ENCODE results near the gene VWF.
A peak's percentile ranks its signal among the peaks of the same experiment; 100 is the strongest.

VWF gene

GRCh38 chr12:6088921-6089747 is 35.3 kb downstream of the VWF start:
- Histone ChIP-seq H3K4me3 (ENCODE audit: low read length in 2 of 2) (no peak overlapping the region), H3K9me3 (ENCODE audit: control insufficient read depth in 2 of 2, low read length in 2 of 2) (no peaks in the 10 kb centered on the region), H3K4me1 (ENCODE audit: control insufficient read depth, insufficient read depth, low read length) (peaks cover 46% of the 10 kb centered on the region), H3K36me3 (ENCODE audit: control insufficient read depth in 2 of 2, insufficient read depth in 2 of 2, low read length in 2 of 2) (no peaks in the 10 kb centered on the region), H3K27ac (ENCODE audit: low read length) (no peak overlapping the region), H3K9ac (ENCODE audit: low read length in 2 of 2) (no peak overlapping the region), H3K27me3 (ENCODE audit: control insufficient read depth in 1 of 2, insufficient read depth in 2 of 2, low read length in 2 of 2) (no peaks in the 10 kb centered on the region)

- Histone ChIP-seq H3K27ac (ENCODE audit: low read length) (no peak overlapping the region), H3K36me3 (ENCODE audit: control insufficient read depth in 2 of 2, insufficient read depth in 2 of 2, low read length in 2 of 2) (no peaks in the 10 kb centered on the region), H3K4me1 (ENCODE audit: control insufficient read depth, insufficient read depth, low read length) (peaks cover 39% of the 10 kb centered on the region), H3K4me3 (ENCODE audit: low read length in 2 of 2) (no peak overlapping the region), H3K9me3 (ENCODE audit: control insufficient read depth in 2 of 2, low read length in 2 of 2) (no peaks in the 10 kb centered on the region), H3K9ac (ENCODE audit: low read length in 2 of 2) (no peak overlapping the region), H3K27me3 (ENCODE audit: control insufficient read depth in 1 of 2, insufficient read depth in 2 of 2, low read length in 2 of 2) (no peaks in the 10 kb centered on the region)
These were observed 38.2 kb downstream of the VWF start for GRCh38 chr12:6086316-6086715.

- H3K27ac ChIP-seq (ENCODE audit: low read length), result no peak overlapping the region
- H3K9me3 ChIP-seq (ENCODE audit: control insufficient read depth in 2 of 2, low read length in 2 of 2), result no peaks in the 10 kb centered on the region
- peaks cover 36% of the 10 kb centered on the region for H3K4me1 ChIP-seq (ENCODE audit: control insufficient read depth, insufficient read depth, low read length)
- H3K27me3 ChIP-seq (ENCODE audit: control insufficient read depth in 1 of 2, insufficient read depth in 2 of 2, low read length in 2 of 2), result no peaks in the 10 kb centered on the region
- no peak overlapping the region for H3K9ac ChIP-seq (ENCODE audit: low read length in 2 of 2)
- no peaks in the 10 kb centered on the region for H3K36me3 ChIP-seq (ENCODE audit: control insufficient read depth in 2 of 2, insufficient read depth in 2 of 2, low read length in 2 of 2)
- H3K4me3 ChIP-seq (ENCODE audit: low read length in 2 of 2), result no peak overlapping the region
These were observed 38.6 kb downstream of the VWF start for GRCh38 chr12:6085841-6086240.

GRCh38 chr12:6084969-6085450 is 39.5 kb downstream of the VWF start:
- H3K27ac ChIP-seq (ENCODE audit: low read length), result peak overlapping the region; percentile 62

GRCh38 chr12:6084261-6084968 is 40.1 kb downstream of the VWF start:
- Histone ChIP-seq H3K4me1 (ENCODE audit: control insufficient read depth, insufficient read depth, low read length) (peaks cover 28% of the 10 kb centered on the region), H3K9ac (ENCODE audit: low read length in 2 of 2) (no peak overlapping the region), H3K27ac (ENCODE audit: low read length) (peak overlapping the region; percentile 62), H3K9me3 (ENCODE audit: control insufficient read depth in 2 of 2, low read length in 2 of 2) (no peaks in the 10 kb centered on the region), H3K4me3 (ENCODE audit: low read length in 2 of 2) (peak overlapping the region in 1 of 2 donors; percentile 30), H3K36me3 (ENCODE audit: control insufficient read depth in 2 of 2, insufficient read depth in 2 of 2, low read length in 2 of 2) (no peaks in the 10 kb centered on the region), H3K27me3 (ENCODE audit: control insufficient read depth in 1 of 2, insufficient read depth in 2 of 2, low read length in 2 of 2) (no peaks in the 10 kb centered on the region)

More at GRCh38 chr12:6084969-6085450, 39.5 kb downstream of the VWF start:
- H3K36me3 ChIP-seq (ENCODE audit: control insufficient read depth in 2 of 2, insufficient read depth in 2 of 2, low read length in 2 of 2), result no peaks in the 10 kb centered on the region
- no peak overlapping the region for H3K9ac ChIP-seq (ENCODE audit: low read length in 2 of 2)
- H3K27me3 ChIP-seq (ENCODE audit: control insufficient read depth in 1 of 2, insufficient read depth in 2 of 2, low read length in 2 of 2), result no peaks in the 10 kb centered on the region
- peaks cover 30% of the 10 kb centered on the region for H3K4me1 ChIP-seq (ENCODE audit: control insufficient read depth, insufficient read depth, low read length)
- peak overlapping the region in 1 of 2 donors; percentile 30 for H3K4me3 ChIP-seq (ENCODE audit: low read length in 2 of 2)
- no peaks in the 10 kb centered on the region for H3K9me3 ChIP-seq (ENCODE audit: control insufficient read depth in 2 of 2, low read length in 2 of 2)

GRCh38 chr12:6083601-6084000 is 40.9 kb downstream of the VWF start:
- Histone ChIP-seq H3K4me1 (ENCODE audit: control insufficient read depth, insufficient read depth, low read length) (peaks cover 22% of the 10 kb centered on the region), H3K4me3 (ENCODE audit: low read length in 2 of 2) (no peak overlapping the region), H3K27me3 (ENCODE audit: control insufficient read depth in 1 of 2, insufficient read depth in 2 of 2, low read length in 2 of 2) (no peaks in the 10 kb centered on the region), H3K9ac (ENCODE audit: low read length in 2 of 2) (no peak overlapping the region), H3K27ac (ENCODE audit: low read length) (peak overlapping the region; percentile 62), H3K9me3 (ENCODE audit: control insufficient read depth in 2 of 2, low read length in 2 of 2) (no peaks in the 10 kb centered on the region), H3K36me3 (ENCODE audit: control insufficient read depth in 2 of 2, insufficient read depth in 2 of 2, low read length in 2 of 2) (no peaks in the 10 kb centered on the region)

GRCh38 chr12:6082613-6083012 is 41.9 kb downstream of the VWF start:
- peaks cover 22% of the 10 kb centered on the region for H3K4me1 ChIP-seq (ENCODE audit: control insufficient read depth, insufficient read depth, low read length)
- no peaks in the 10 kb centered on the region for H3K27me3 ChIP-seq (ENCODE audit: control insufficient read depth in 1 of 2, insufficient read depth in 2 of 2, low read length in 2 of 2)
- no peak overlapping the region for H3K4me3 ChIP-seq (ENCODE audit: low read length in 2 of 2)
- H3K9me3 ChIP-seq (ENCODE audit: control insufficient read depth in 2 of 2, low read length in 2 of 2), result no peaks in the 10 kb centered on the region
- no peaks in the 10 kb centered on the region for H3K36me3 ChIP-seq (ENCODE audit: control insufficient read depth in 2 of 2, insufficient read depth in 2 of 2, low read length in 2 of 2)
- no peak overlapping the region for H3K9ac ChIP-seq (ENCODE audit: low read length in 2 of 2)
- H3K27ac ChIP-seq (ENCODE audit: low read length), result no peak overlapping the region

GRCh38 chr12:6080149-6081045 is 44.1 kb downstream of the VWF start:
- Histone ChIP-seq H3K4me3 (ENCODE audit: low read length in 2 of 2) (no peak overlapping the region), H3K36me3 (ENCODE audit: control insufficient read depth in 2 of 2, insufficient read depth in 2 of 2, low read length in 2 of 2) (no peaks in the 10 kb centered on the region), H3K9me3 (ENCODE audit: control insufficient read depth in 2 of 2, low read length in 2 of 2) (no peaks in the 10 kb centered on the region), H3K9ac (ENCODE audit: low read length in 2 of 2) (no peak overlapping the region), H3K27me3 (ENCODE audit: control insufficient read depth in 1 of 2, insufficient read depth in 2 of 2, low read length in 2 of 2) (no peaks in the 10 kb centered on the region), H3K4me1 (ENCODE audit: control insufficient read depth, insufficient read depth, low read length) (peaks cover 23% of the 10 kb centered on the region), H3K27ac (ENCODE audit: low read length) (no peak overlapping the region)

- H3K36me3 ChIP-seq (ENCODE audit: control insufficient read depth in 2 of 2, insufficient read depth in 2 of 2, low read length in 2 of 2), result no peaks in the 10 kb centered on the region
- no peak overlapping the region for H3K4me3 ChIP-seq (ENCODE audit: low read length in 2 of 2)
- no peak overlapping the region for H3K9ac ChIP-seq (ENCODE audit: low read length in 2 of 2)
- no peak overlapping the region for H3K27ac ChIP-seq (ENCODE audit: low read length)
- no peaks in the 10 kb centered on the region for H3K27me3 ChIP-seq (ENCODE audit: control insufficient read depth in 1 of 2, insufficient read depth in 2 of 2, low read length in 2 of 2)
- H3K4me1 ChIP-seq (ENCODE audit: control insufficient read depth, insufficient read depth, low read length), result peaks cover 12% of the 10 kb centered on the region
- no peaks in the 10 kb centered on the region for H3K9me3 ChIP-seq (ENCODE audit: control insufficient read depth in 2 of 2, low read length in 2 of 2)
These were observed 45.9 kb downstream of the VWF start for GRCh38 chr12:6078398-6079096.

GRCh38 chr12:6077692-6078083 is 46.8 kb downstream of the VWF start:
- H3K4me3 ChIP-seq (ENCODE audit: low read length in 2 of 2), result no peak overlapping the region
- H3K27me3 ChIP-seq (ENCODE audit: control insufficient read depth in 1 of 2, insufficient read depth in 2 of 2, low read length in 2 of 2), result no peaks in the 10 kb centered on the region
- H3K36me3 ChIP-seq (ENCODE audit: control insufficient read depth in 2 of 2, insufficient read depth in 2 of 2, low read length in 2 of 2), result no peaks in the 10 kb centered on the region
- no peak overlapping the region for H3K27ac ChIP-seq (ENCODE audit: low read length)
- no peaks in the 10 kb centered on the region for H3K9me3 ChIP-seq (ENCODE audit: control insufficient read depth in 2 of 2, low read length in 2 of 2)
- H3K4me1 ChIP-seq (ENCODE audit: control insufficient read depth, insufficient read depth, low read length), result peaks cover 11% of the 10 kb centered on the region
- H3K9ac ChIP-seq (ENCODE audit: low read length in 2 of 2), result no peak overlapping the region

Data from stomach smooth muscle (tissue), 2 donors.